HG02870 (cell line): ENCODE measurements around the gene CMTM3.
A peak's percentile ranks its signal among the peaks of the same experiment; 100 is the strongest.
"Not testable (repeated sequence)": the region's sequence is repeated elsewhere in the genome, so short reads cannot be mapped to it uniquely, and the experiment has no call there.

Source experiments
- ATAC-seq: cut with Tn5 transposase; IDR thresholded peaks from one replicate; pipeline ENCODE4 v1.9.1; 2021; ENCODE audit warnings: mild to moderate bottlenecking, moderate library complexity; ENCODE audit not compliant: unreplicated experiment

Gene CMTM3

GRCh38 chr16:66604376-66605176, at the start of gene CMTM3:
Gene CMTM3 (plus strand): TSS chr16:66604704. CDS start chr16:66604806, 102 bp downstream.
- peak; percentile 50 for ATAC-seq

- no peak for ATAC-seq
Observed at GRCh38 chr16:66560107-66560506, 44.4 kb upstream of the CMTM3 start.

- no peak for ATAC-seq
Observed at GRCh38 chr16:66561381-66562080, 43.0 kb upstream of the CMTM3 start.

GRCh38 chr16:66562409-66562808, 42.1 kb upstream of the CMTM3 start:
- no peak for ATAC-seq

- ATAC-seq, result no peak
Observed at GRCh38 chr16:66562986-66563385, 41.5 kb upstream of the CMTM3 start.

- ATAC-seq, result peak; percentile 67
Observed at GRCh38 chr16:66563574-66564334, 40.8 kb upstream of the CMTM3 start.

GRCh38 chr16:66566051-66566901, 38.2 kb upstream of the CMTM3 start, which contains the start of gene CMTM1:
Gene CMTM1 (plus strand): TSS chr16:66566439. CDS start chr16:66566514, 75 bp downstream.
- no peak for ATAC-seq

- not testable (repeated sequence) for ATAC-seq
Observed at GRCh38 chr16:66567270-66567669, 37.2 kb upstream of the CMTM3 start.

GRCh38 chr16:66568355-66568754, 36.1 kb upstream of the CMTM3 start:
- no peak for ATAC-seq

- ATAC-seq, result no peak
Observed at GRCh38 chr16:66569131-66569530, 35.4 kb upstream of the CMTM3 start.

GRCh38 chr16:66569827-66570405, 34.6 kb upstream of the CMTM3 start:
- ATAC-seq, result no peak

- ATAC-seq, result no peak
Observed at GRCh38 chr16:66572356-66572755, 32.1 kb upstream of the CMTM3 start.

GRCh38 chr16:66574081-66574480, 30.4 kb upstream of the CMTM3 start:
- no peak for ATAC-seq

GRCh38 chr16:66574531-66574930, 30.0 kb upstream of the CMTM3 start:
- ATAC-seq, result no peak

GRCh38 chr16:66575060-66575459, 29.4 kb upstream of the CMTM3 start:
- ATAC-seq, result no peak

GRCh38 chr16:66576296-66576695, 28.2 kb upstream of the CMTM3 start:
- ATAC-seq, result no peak

GRCh38 chr16:66578651-66579531, 25.6 kb upstream of the CMTM3 start, which contains the start of gene CMTM2:
Gene CMTM2 (plus strand): TSS chr16:66579463. CDS start chr16:66579608, 145 bp downstream.
- no peak for ATAC-seq

GRCh38 chr16:66580605-66581209, 23.8 kb upstream of the CMTM3 start:
- no peak for ATAC-seq
